ENCODE data around the gene TMEM14A. TPM values are rescaled to one million over a fixed set of nuclear protein-coding genes. Genes with fewer than 3 reads are reported as not detected.

Gene TMEM14A
- total and polyA plus RNA-seq, 2 of the 8 experiments (the other 6 are each of a cell fraction or from before 2014, with no cell fraction given): 11.1 to 11.2 TPM

- TF ChIP-seq CHD7 (IDR thresholded peaks at IDR 0.05; ENCODE audit: insufficient replicate concordance, low read length) (no peak), SAP30 (IDR thresholded peaks at IDR 0.05; ENCODE audit: insufficient read depth, insufficient replicate concordance, low read length) (no peak), RXRA (IDR thresholded peaks at IDR 0.05; ENCODE audit: insufficient read depth, low read depth, low read length) (no peak), KDM1A (IDR thresholded peaks at IDR 0.05; ENCODE audit: borderline replicate concordance, low read length) (no peak), SIRT6 (IDR thresholded peaks at IDR 0.05; ENCODE audit: low read length) (no peak), SIX5 (IDR thresholded peaks at IDR 0.05; ENCODE audit: low read depth, low read length) (no peak), EGR1 (IDR thresholded peaks at IDR 0.05; ENCODE audit: borderline replicate concordance, low read depth, low read length) (no peak), KDM4A (IDR thresholded peaks at IDR 0.05; ENCODE audit: low read depth, low read length, severe bottlenecking) (no peak), NANOG (IDR thresholded peaks at IDR 0.05; ENCODE audit: insufficient read depth, low read depth, low read length, poor library complexity, severe bottlenecking) (no peak), PHF8 (conservative IDR thresholded peaks at IDR 0.05; ENCODE audit: low read depth, low read length) (no peak)
Measured at GRCh38 chr6:52707963-52708680, 37.2 kb downstream of the TMEM14A start (continued).
